Activated T-helper 1 cell treated with anti-CD3 and anti-CD28 coated beads, Interleukin-12 subunit alpha, Interleukin-12 subunit beta, Interleukin-2, Interleukin-4 antibody, amounts not matched to agents 30 ng/mL and 10 ng/mL and 1 ng/mL, durations not matched to agents 14 hours and 24 hours and 36 hours (primary cell): ENCODE measurements around the gene NRXN3. TPM values are rescaled to one million over a fixed set of nuclear protein-coding genes. Genes with fewer than 3 reads are reported as not detected.

Source experiments
- DNase-seq: peaks from one replicate; pipeline ENCODE4 v3.0.0; 2021; ENCODE audit warnings: low spot score
- H3K27ac Mint-ChIP-seq: one replicate; pipeline ENCODE4 v1.8.0; 2021; ENCODE audit warnings: mild to moderate bottlenecking, mixed read lengths
- H3K27me3 Mint-ChIP-seq: one replicate; pipeline ENCODE4 v1.8.0; 2022; ENCODE audit warnings: mild to moderate bottlenecking, moderate library complexity, mixed read lengths; ENCODE audit not compliant: insufficient read depth
- H3K36me3 Mint-ChIP-seq: one replicate; pipeline ENCODE4 v1.8.0; 2021; ENCODE audit warnings: low read depth, mixed read lengths
- H3K4me1 Mint-ChIP-seq: one replicate; pipeline ENCODE4 v1.8.0; 2021; ENCODE audit warnings: low read depth, mixed read lengths
- H3K4me3 Mint-ChIP-seq: one replicate; pipeline ENCODE4 v1.8.0; 2021; ENCODE audit warnings: mild to moderate bottlenecking, moderate library complexity, mixed read lengths
- H3K9me3 Mint-ChIP-seq: one replicate; pipeline ENCODE4 v1.8.0; 2021; ENCODE audit warnings: mixed read lengths
- intact Hi-C: fragments of 100-400 bp; cut with micrococcal nuclease; formaldehyde crosslinking; loops from one replicate; pipeline ENCODE4 v1.15.1; 2024
- total RNA-seq: library from RNA; stranded (reverse); gene quantifications from 2 replicates; pipeline ENCODE4 v1.2.3, GENCODE V29; 2022

NRXN3 gene
- total RNA-seq, 1 donor from 2014 or later: not detected

- Mint-ChIP-seq H3K27me3 (no peaks in the 10 kb centered on the region), H3K4me3 (no peak overlapping the region), H3K4me1 (no peaks in the 10 kb centered on the region), H3K36me3 (no peaks in the 10 kb centered on the region), H3K27ac (no peak overlapping the region), H3K9me3 (no peaks in the 10 kb centered on the region)
- no peak for DNase-seq
- intact Hi-C loops: no loop called here
Measured at GRCh38 chr14:78737601-78738000, 567.4 kb downstream of the NRXN3 start.

GRCh38 chr14:78746086-78746595 is 576.0 kb downstream of the NRXN3 start:
- Mint-ChIP-seq H3K36me3 (no peaks in the 10 kb centered on the region), H3K9me3 (no peaks in the 10 kb centered on the region), H3K27ac (no peak overlapping the region), H3K4me1 (no peaks in the 10 kb centered on the region), H3K4me3 (no peak overlapping the region), H3K27me3 (no peaks in the 10 kb centered on the region)
- DNase-seq: no peak
- intact Hi-C loops: no loop called here

- Mint-ChIP-seq H3K27me3 (no peaks in the 10 kb centered on the region), H3K4me1 (no peaks in the 10 kb centered on the region), H3K36me3 (no peaks in the 10 kb centered on the region), H3K4me3 (no peak overlapping the region), H3K27ac (no peak overlapping the region), H3K9me3 (no peaks in the 10 kb centered on the region)
- intact Hi-C loops: no loop called here
- no peak for DNase-seq
Measured at GRCh38 chr14:78747813-78748212, 577.6 kb downstream of the NRXN3 start.

- no peaks in the 10 kb centered on the region for H3K9me3 Mint-ChIP-seq
- DNase-seq: no peak
- no peaks in the 10 kb centered on the region for H3K27me3 Mint-ChIP-seq
- no peak overlapping the region for H3K4me3 Mint-ChIP-seq
- no peaks in the 10 kb centered on the region for H3K36me3 Mint-ChIP-seq
- intact Hi-C loops: no loop called here
- H3K27ac Mint-ChIP-seq: no peak overlapping the region
- no peaks in the 10 kb centered on the region for H3K4me1 Mint-ChIP-seq
Measured at GRCh38 chr14:78752518-78753188, 582.5 kb downstream of the NRXN3 start.

GRCh38 chr14:78754059-78754458 is 583.9 kb downstream of the NRXN3 start:
- DNase-seq: no peak
- H3K36me3 Mint-ChIP-seq: no peaks in the 10 kb centered on the region
- no peak overlapping the region for H3K4me3 Mint-ChIP-seq
- intact Hi-C loops: no loop called here
- no peaks in the 10 kb centered on the region for H3K4me1 Mint-ChIP-seq
- H3K27ac Mint-ChIP-seq: no peak overlapping the region
- no peaks in the 10 kb centered on the region for H3K27me3 Mint-ChIP-seq
- no peaks in the 10 kb centered on the region for H3K9me3 Mint-ChIP-seq

GRCh38 chr14:78758333-78758732 is 588.2 kb downstream of the NRXN3 start:
- H3K9me3 Mint-ChIP-seq: no peaks in the 10 kb centered on the region
- H3K4me1 Mint-ChIP-seq: no peaks in the 10 kb centered on the region
- H3K36me3 Mint-ChIP-seq: no peaks in the 10 kb centered on the region
- H3K27ac Mint-ChIP-seq: no peak overlapping the region
- no peak overlapping the region for H3K4me3 Mint-ChIP-seq
- no peak for DNase-seq
- no peaks in the 10 kb centered on the region for H3K27me3 Mint-ChIP-seq
- intact Hi-C loops: no loop called here

GRCh38 chr14:78762331-78762730 is 592.2 kb downstream of the NRXN3 start:
- no peaks in the 10 kb centered on the region for H3K4me1 Mint-ChIP-seq
- H3K27ac Mint-ChIP-seq: no peak overlapping the region
- no peak overlapping the region for H3K4me3 Mint-ChIP-seq
- H3K9me3 Mint-ChIP-seq: no peaks in the 10 kb centered on the region
- intact Hi-C loops: no loop called here
- no peak for DNase-seq
- H3K27me3 Mint-ChIP-seq: no peaks in the 10 kb centered on the region
- no peaks in the 10 kb centered on the region for H3K36me3 Mint-ChIP-seq

- no peaks in the 10 kb centered on the region for H3K27me3 Mint-ChIP-seq
- H3K9me3 Mint-ChIP-seq: no peaks in the 10 kb centered on the region
- no peak overlapping the region for H3K27ac Mint-ChIP-seq
- no peak for DNase-seq
- intact Hi-C loops: no loop called here
- H3K4me3 Mint-ChIP-seq: no peak overlapping the region
- no peaks in the 10 kb centered on the region for H3K4me1 Mint-ChIP-seq
- no peaks in the 10 kb centered on the region for H3K36me3 Mint-ChIP-seq
Measured at GRCh38 chr14:78763746-78764145, 593.6 kb downstream of the NRXN3 start.

GRCh38 chr14:78764240-78764639 is 594.1 kb downstream of the NRXN3 start:
- intact Hi-C loops: no loop called here
- Mint-ChIP-seq H3K36me3 (no peaks in the 10 kb centered on the region), H3K4me1 (no peaks in the 10 kb centered on the region), H3K4me3 (no peak overlapping the region), H3K9me3 (no peaks in the 10 kb centered on the region), H3K27me3 (no peaks in the 10 kb centered on the region), H3K27ac (no peak overlapping the region)
- DNase-seq: no peak

GRCh38 chr14:78764645-78765044 is 594.5 kb downstream of the NRXN3 start:
- DNase-seq: no peak
- H3K27ac Mint-ChIP-seq: no peak overlapping the region
- H3K27me3 Mint-ChIP-seq: no peaks in the 10 kb centered on the region
- no peaks in the 10 kb centered on the region for H3K36me3 Mint-ChIP-seq
- no peaks in the 10 kb centered on the region for H3K4me1 Mint-ChIP-seq
- no peak overlapping the region for H3K4me3 Mint-ChIP-seq
- intact Hi-C loops: no loop called here
- no peaks in the 10 kb centered on the region for H3K9me3 Mint-ChIP-seq

GRCh38 chr14:78767436-78767835 is 597.3 kb downstream of the NRXN3 start:
- DNase-seq: no peak
- no peaks in the 10 kb centered on the region for H3K9me3 Mint-ChIP-seq
- intact Hi-C loops: no loop called here
- H3K36me3 Mint-ChIP-seq: no peaks in the 10 kb centered on the region
- H3K4me3 Mint-ChIP-seq: no peak overlapping the region
- H3K27ac Mint-ChIP-seq: no peak overlapping the region
- no peaks in the 10 kb centered on the region for H3K4me1 Mint-ChIP-seq
- no peaks in the 10 kb centered on the region for H3K27me3 Mint-ChIP-seq

GRCh38 chr14:78782551-78782950 is 612.4 kb downstream of the NRXN3 start:
- Mint-ChIP-seq H3K27me3 (no peaks in the 10 kb centered on the region), H3K27ac (no peak overlapping the region), H3K9me3 (no peaks in the 10 kb centered on the region), H3K4me1 (no peaks in the 10 kb centered on the region), H3K4me3 (no peak overlapping the region), H3K36me3 (no peaks in the 10 kb centered on the region)
- DNase-seq: no peak
- intact Hi-C loops: no loop called here

GRCh38 chr14:78785265-78785664 is 615.1 kb downstream of the NRXN3 start:
- Mint-ChIP-seq H3K4me3 (no peak overlapping the region), H3K27me3 (no peaks in the 10 kb centered on the region), H3K4me1 (no peaks in the 10 kb centered on the region), H3K36me3 (no peaks in the 10 kb centered on the region), H3K9me3 (no peaks in the 10 kb centered on the region), H3K27ac (no peak overlapping the region)
- no peak for DNase-seq
- intact Hi-C loops: no loop called here
